ENCODE data around the gene CNTF.

CNTF gene

DNA sequence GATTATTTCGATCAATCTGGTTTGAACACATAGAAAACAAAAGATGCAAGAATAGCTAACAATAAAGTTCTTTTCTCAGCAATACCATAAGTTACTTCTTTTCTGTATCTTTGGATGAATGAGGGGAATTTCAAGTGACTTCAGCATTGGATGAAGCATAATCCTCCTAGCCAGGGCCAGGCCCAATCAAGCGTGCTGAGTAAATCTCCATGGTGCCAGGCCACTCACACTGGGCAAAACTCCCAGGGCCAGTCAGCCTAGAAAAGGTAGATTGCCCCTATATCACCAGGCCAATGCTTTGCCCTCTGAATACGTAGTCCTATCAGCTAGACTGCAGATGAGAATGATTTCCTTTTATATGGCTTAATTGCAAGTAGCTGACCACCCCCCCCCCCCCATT lies 6.0 kb downstream of the CNTF start (continued):
- TF ChIP-seq, protein P1, sequence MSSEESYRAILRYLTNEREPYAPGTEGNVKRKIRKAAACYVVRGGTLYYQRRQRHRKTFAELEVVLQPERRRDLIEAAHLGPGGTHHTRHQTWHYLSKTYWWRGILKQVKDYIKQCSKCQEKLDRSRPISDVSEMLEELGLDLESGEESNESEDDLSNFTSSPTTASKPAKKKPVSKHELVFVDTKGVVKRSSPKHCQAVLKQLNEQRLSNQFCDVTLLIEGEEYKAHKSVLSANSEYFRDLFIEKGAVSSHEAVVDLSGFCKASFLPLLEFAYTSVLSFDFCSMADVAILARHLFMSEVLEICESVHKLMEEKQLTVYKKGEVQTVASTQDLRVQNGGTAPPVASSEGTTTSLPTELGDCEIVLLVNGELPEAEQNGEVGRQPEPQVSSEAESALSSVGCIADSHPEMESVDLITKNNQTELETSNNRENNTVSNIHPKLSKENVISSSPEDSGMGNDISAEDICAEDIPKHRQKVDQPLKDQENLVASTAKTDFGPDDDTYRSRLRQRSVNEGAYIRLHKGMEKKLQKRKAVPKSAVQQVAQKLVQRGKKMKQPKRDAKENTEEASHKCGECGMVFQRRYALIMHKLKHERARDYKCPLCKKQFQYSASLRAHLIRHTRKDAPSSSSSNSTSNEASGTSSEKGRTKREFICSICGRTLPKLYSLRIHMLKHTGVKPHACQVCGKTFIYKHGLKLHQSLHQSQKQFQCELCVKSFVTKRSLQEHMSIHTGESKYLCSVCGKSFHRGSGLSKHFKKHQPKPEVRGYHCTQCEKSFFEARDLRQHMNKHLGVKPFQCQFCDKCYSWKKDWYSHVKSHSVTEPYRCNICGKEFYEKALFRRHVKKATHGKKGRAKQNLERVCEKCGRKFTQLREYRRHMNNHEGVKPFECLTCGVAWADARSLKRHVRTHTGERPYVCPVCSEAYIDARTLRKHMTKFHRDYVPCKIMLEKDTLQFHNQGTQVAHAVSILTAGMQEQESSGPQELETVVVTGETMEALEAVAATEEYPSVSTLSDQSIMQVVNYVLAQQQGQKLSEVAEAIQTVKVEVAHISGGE (tag by site-specific recombination; conservative IDR thresholded peaks at IDR 0.05; ENCODE audit: low read depth): no peak

- TF ChIP-seq ZNF654 (tag by site-specific recombination; IDR thresholded peaks at IDR 0.05; ENCODE audit: low read depth): peak; percentile 53
- no peak for TF ChIP-seq FEZF1 (tag by site-specific recombination; IDR thresholded peaks at IDR 0.05)
- TF ChIP-seq ZNF664 (tag by site-specific recombination; IDR thresholded peaks at IDR 0.05): no peak
- H3K9me3 ChIP-seq (ENCODE audit: control insufficient read depth, insufficient read depth, low read depth, low read length): no peaks in the 10 kb centered on the region
- POLR2A ChIA-PET: interaction anchor here (0.6 kb wide), 1 partner anchor 875 kb away, joined by 5 read pairs; no protein-coding TSS in a partner anchor
- CTCF ChIA-PET: interaction anchor here (0.6 to 6.0 kb wide), 26 partner anchors 8 to 872 kb away, joined by 3 to 41 read pairs (median 5); partner anchors contain the start of genes CNTF and LPXN
- peaks cover 0 to 34% of the 10 kb centered on the region in 2 experiments; a peak in 1 of 3 replicates for H3K36me3 ChIP-seq (ENCODE audit: control insufficient read depth in 2 of 2, insufficient read depth in 1 of 2, low read length in 2 of 2)
- H3K27ac ChIP-seq (ENCODE audit: extremely low read depth, low read depth, low read length): no peak overlapping the region
- H3K4me1 ChIP-seq (ENCODE audit: control insufficient read depth, insufficient read depth, low read length): no peaks in the 10 kb centered on the region
- H3K4me3 ChIP-seq (ENCODE audit: low read depth, low read length): no peak overlapping the region
Observed at GRCh38 chr11:58629857-58630256, 7.4 kb downstream of the CNTF start.

DNA sequence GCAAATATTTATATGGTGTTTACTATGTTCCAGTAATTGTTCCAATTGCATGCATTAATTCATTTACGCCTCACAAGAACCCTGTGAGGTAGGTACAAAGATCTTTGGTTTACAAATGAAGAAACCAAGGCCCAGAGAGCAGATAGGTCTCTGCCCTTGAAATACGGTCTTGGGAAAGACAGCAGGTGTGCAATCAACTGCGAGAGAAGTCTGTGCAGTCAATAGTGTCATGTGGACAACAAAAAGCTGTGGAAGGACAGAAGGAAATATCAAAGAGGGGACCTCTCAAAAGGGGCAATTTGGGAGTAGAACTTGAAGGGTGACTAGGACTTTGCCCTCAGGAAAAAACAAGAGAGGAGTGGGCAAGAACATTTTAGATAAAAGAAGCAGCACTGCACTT lies 8.9 kb downstream of the CNTF start:
- Histone ChIP-seq H3K4me3 (ENCODE audit: low read depth, low read length) (no peak overlapping the region), H3K27ac (ENCODE audit: extremely low read depth, low read depth, low read length) (no peak overlapping the region), H3K36me3 (ENCODE audit: control insufficient read depth in 2 of 2, insufficient read depth in 1 of 2, low read length in 2 of 2) (peaks cover 0 to 19% of the 10 kb centered on the region in 2 experiments; a peak in 1 of 3 replicates), H3K4me1 (ENCODE audit: control insufficient read depth, insufficient read depth, low read length) (no peaks in the 10 kb centered on the region), H3K9me3 (ENCODE audit: control insufficient read depth, insufficient read depth, low read depth, low read length) (no peaks in the 10 kb centered on the region)
- CTCF ChIA-PET: interaction anchor here (0.7 to 6.0 kb wide), 3 partner anchors 7 to 578 kb away, joined by 3 to 41 read pairs (median 3); no protein-coding TSS in a partner anchor
- no peak for TF ChIP-seq ZNF561 (tag by site-specific recombination; IDR thresholded peaks at IDR 0.05; ENCODE audit: borderline replicate concordance)
- POLR2A ChIA-PET: no interaction called here

DNA sequence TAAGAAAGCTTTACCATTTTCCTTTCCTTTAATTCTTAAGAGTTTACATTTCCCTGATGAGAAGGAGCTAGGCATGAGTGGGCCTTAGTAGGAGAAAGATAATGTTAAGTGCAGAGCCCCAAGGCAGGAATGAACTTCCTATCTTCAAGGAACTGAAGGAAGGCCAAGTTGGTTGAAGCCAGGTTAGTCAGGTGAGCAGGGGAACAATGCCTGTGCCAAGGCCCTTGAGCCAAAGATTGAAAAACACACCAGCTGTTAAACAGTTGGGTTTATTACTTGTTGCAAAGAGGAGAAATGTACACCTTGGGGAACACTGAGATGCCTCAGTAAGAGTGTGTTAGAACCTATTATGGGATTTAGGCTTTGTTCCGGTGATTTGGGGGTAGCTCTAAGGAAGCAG lies 10.0 kb downstream of the CNTF start:
- Histone ChIP-seq H3K27ac (ENCODE audit: extremely low read depth, low read depth, low read length) (no peak overlapping the region), H3K4me3 (ENCODE audit: low read depth, low read length) (no peak overlapping the region), H3K36me3 (ENCODE audit: control insufficient read depth in 2 of 2, insufficient read depth in 1 of 2, low read length in 2 of 2) (peaks cover 0 to 14% of the 10 kb centered on the region in 2 experiments; a peak in 1 of 3 replicates), H3K9me3 (ENCODE audit: control insufficient read depth, insufficient read depth, low read depth, low read length) (no peaks in the 10 kb centered on the region), H3K4me1 (ENCODE audit: control insufficient read depth, insufficient read depth, low read length) (no peaks in the 10 kb centered on the region)
- CTCF ChIA-PET: interaction anchor here (0.6 to 1.3 kb wide), 6 partner anchors 17 to 99 kb away, joined by 3 to 4 read pairs (median 4); partner anchors contain the start of gene GLYAT
- POLR2A ChIA-PET: no interaction called here
- TF ChIP-seq ZNF658 (tag by site-specific recombination; IDR thresholded peaks at IDR 0.05): no peak
- no peak for TF ChIP-seq ZNF677 (tag by site-specific recombination; IDR thresholded peaks at IDR 0.05)
- TF ChIP-seq, protein P2, sequence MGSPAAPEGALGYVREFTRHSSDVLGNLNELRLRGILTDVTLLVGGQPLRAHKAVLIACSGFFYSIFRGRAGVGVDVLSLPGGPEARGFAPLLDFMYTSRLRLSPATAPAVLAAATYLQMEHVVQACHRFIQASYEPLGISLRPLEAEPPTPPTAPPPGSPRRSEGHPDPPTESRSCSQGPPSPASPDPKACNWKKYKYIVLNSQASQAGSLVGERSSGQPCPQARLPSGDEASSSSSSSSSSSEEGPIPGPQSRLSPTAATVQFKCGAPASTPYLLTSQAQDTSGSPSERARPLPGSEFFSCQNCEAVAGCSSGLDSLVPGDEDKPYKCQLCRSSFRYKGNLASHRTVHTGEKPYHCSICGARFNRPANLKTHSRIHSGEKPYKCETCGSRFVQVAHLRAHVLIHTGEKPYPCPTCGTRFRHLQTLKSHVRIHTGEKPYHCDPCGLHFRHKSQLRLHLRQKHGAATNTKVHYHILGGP (tag by site-specific recombination; IDR thresholded peaks at IDR 0.05): no peak
- no peak for TF ChIP-seq OVOL3 (tag by site-specific recombination; IDR thresholded peaks at IDR 0.05)
- TF ChIP-seq WT1 (tag by site-specific recombination; IDR thresholded peaks at IDR 0.05): no peak
- no peak for TF ChIP-seq SETDB1 (IDR thresholded peaks at IDR 0.05; ENCODE audit: insufficient read length, low read length)
- no peak for TF ChIP-seq ZNF140 (tag by site-specific recombination; IDR thresholded peaks at IDR 0.05)
- no peak for TF ChIP-seq ZNF157 (tag by site-specific recombination; IDR thresholded peaks at IDR 0.05)
- TF ChIP-seq ZNF302 (tag by site-specific recombination; IDR thresholded peaks at IDR 0.05; ENCODE audit: low read depth): no peak
- TF ChIP-seq ZNF19 (tag by site-specific recombination; IDR thresholded peaks at IDR 0.05; ENCODE audit: low read depth): no peak
- TF ChIP-seq ZFP69B (tag by site-specific recombination; IDR thresholded peaks at IDR 0.05): no peak
- TF ChIP-seq PRDM2 (tag by site-specific recombination; IDR thresholded peaks at IDR 0.05; ENCODE audit: borderline replicate concordance): no peak
